GM18499 (cell line): Measurements from ENCODE around the gene CRIP1.
A peak's percentile ranks its signal among the peaks of the same experiment; 100 is the strongest.

Source experiments
- ATAC-seq: cut with Tn5 transposase; IDR thresholded peaks from one replicate; pipeline ENCODE4 v1.9.1; 2021; ENCODE audit warnings: moderate number of reproducible peaks; ENCODE audit not compliant: insufficient read depth, unreplicated experiment

Gene CRIP1

DNA sequence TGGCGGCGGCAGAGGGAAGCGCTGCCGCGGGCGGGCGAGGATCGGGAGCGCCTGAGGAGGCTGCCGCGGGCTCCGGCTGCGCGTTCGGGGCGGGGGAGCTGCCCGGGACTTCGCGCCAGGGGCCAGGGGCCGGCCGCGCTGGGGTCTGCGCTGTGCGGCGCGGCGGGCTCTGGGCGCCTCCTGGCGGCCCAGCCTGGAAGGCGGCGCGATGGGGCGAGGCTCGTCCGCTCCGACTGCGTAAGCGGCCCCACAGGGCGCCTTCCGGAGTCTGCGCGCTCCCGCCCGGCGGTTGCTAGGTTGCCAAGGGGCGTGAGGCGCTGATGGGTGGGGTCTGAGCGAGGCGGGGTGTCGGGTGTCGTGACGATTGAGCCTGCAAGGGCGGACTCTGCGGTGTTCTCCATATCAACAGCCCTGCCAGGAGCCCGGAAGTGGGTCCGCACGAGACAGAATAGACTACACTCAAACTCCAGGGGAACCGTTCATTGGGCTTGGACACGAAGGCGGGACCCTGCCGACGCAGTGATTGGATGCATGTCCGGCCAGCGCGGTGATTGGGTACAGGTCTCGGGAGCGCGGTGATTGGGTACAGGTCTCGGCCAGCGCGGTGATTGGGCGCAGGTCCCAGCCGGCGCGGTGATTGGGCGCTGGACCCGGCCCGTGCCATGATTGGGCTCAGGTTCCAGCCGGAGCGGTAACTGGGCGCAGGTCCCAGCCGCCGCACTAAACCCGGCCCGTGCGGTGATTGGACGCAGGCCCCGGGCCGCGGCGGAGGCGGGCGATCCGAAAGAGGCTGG is 4.1 kb downstream of the CRIP1 start, which contains the start of gene TEDC1:
Gene TEDC1 (plus strand): TSS at position 675 of the 794 bp plus-strand sequence. CDS start 130 bp downstream, outside the sequence.
- ATAC-seq = peak; percentile 65

GRCh38 chr14:105491366-105491973 is 4.8 kb downstream of the CRIP1 start:
- ATAC-seq = no peak

DNA sequence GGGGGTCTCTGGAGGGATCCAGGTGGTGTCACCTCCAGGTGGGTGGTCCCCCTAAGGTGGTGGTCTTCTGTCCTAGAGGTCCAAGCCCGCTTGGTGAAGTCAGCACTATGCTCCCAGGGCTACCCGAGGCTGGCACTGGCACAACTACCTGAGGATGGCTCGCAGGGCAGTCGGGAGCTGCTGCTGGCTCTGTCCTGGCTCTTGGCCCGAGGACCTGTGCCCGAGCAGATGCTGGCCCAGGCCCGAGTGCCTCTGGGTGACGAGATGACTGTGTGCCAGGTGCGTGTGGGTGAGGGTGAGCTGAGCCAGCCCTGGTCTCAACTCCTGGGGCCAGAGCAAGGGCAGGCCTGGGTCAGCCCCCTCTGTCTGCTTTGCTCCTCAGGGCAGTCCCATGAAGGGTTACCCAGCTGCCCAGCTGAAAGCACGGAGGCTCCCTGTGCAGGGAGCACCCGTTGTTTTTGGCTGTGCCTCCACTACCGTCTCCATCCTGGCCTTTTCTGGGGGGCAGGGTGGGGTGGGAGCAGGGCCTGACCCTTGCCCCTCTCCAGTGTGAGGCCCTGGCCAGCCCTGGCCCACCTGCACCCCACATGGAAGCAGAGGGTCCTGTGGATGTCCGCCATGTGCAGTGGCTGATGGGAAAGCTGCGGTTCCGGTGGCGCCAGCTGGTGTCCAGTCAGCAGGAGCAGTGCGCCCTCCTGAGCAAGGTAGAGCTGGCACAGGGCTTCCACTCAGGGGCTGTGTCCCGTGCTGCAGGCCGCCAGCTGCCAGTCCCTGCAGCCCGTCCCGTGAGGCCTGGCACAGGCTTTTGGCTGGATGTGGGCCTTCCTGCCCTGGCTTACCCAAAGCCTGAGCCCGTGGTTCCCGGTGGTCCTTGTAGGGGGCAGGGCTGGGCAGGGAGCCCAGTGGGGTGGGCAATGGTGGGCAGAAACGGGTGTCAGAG is 5.6 kb downstream of the CRIP1 start:
- ATAC-seq = no peak

DNA sequence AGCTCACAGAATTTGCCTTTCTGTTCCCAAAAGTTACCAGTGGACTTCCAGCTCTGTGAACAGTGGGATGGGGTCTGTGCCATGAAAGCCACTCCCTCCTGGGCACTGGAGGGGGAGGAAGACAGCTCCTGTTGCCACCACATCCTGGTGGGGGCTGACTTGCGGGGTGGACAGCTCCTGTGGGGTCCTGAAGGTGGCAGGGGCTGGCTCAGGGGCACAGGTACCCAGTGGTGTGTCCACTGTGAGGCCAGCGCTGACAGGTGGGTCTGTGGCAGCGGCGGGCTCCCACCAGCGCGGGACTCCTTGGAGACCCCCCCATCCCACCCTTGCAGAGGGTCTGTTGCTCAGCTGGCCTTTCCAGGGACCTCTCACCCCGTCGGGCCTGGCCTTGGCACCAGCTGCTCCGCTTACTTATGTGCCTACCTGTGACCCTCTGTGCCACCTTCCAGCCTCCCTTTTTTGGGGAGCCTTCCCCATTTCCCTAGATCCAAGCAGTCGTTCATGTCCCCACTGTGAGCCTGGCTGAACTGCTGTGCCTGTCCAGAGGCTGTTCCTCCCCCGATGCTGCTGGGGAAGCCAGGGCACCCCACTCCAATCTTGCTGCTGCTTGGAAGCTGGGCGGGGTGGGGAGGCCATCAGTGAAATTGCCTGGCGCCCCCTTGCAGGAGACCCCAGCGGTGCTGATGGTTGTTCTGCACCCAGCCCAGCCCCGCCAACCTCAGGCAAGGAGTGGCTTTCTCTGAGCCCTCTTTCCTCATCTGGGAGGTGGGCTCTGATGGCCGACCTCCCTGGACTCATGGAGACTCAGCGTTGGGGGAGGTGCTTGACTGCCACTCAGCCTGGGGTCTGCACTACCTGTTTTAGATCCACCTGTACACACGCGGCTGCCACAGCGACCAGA is 6.5 kb downstream of the CRIP1 start:
- ATAC-seq = no peak

DNA sequence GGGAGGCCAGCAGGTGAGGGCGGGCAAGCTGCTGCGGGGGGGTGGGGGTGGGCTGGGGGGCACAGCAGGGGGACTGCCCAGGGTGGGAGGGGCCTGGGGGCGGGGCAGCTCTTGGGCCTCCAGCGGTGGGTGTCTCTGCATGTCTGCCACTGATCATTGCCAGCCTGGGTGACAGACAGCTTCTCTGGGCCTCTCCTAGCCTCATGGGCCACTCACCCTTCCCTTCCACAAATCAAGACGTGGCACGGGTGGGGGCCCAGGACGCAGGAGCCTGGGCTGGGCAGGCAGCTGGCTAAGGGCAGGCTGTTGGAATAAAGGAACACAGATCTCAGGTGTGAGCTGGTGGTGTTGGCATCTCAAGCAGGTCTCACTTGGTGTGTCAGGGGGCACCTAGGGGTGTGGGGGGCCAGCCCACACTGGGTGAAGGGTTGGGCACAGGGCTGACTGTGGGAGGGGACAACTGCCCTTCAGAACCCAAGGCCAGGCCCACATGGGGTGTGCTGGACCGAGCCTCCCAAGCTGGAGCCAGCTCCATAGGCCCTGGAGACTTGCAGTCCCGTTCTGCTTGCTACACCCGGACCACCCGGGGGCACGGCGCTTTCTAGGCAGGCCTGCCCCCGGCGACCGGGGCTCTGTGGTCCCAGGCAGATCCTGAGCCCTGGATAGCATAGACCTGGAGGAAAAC is 7.4 kb downstream of the CRIP1 start:
- ATAC-seq = no peak

DNA sequence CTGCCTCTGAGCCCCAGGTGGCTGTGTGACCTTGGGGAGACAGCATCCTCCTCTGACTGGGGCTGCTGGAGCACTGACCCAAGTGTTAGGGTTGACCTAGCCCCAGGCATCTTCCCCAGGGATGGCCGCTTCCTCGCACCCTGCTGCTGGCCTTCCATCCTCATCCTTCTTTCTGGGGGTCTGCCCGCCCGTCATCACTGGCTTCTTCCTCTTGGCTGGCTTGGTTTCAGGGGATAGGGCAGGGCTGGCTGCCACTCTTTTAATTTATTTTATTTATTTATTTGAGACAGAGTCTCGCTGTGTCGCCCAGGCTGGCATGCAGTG is 7.9 kb downstream of the CRIP1 start:
- ATAC-seq = no peak

DNA sequence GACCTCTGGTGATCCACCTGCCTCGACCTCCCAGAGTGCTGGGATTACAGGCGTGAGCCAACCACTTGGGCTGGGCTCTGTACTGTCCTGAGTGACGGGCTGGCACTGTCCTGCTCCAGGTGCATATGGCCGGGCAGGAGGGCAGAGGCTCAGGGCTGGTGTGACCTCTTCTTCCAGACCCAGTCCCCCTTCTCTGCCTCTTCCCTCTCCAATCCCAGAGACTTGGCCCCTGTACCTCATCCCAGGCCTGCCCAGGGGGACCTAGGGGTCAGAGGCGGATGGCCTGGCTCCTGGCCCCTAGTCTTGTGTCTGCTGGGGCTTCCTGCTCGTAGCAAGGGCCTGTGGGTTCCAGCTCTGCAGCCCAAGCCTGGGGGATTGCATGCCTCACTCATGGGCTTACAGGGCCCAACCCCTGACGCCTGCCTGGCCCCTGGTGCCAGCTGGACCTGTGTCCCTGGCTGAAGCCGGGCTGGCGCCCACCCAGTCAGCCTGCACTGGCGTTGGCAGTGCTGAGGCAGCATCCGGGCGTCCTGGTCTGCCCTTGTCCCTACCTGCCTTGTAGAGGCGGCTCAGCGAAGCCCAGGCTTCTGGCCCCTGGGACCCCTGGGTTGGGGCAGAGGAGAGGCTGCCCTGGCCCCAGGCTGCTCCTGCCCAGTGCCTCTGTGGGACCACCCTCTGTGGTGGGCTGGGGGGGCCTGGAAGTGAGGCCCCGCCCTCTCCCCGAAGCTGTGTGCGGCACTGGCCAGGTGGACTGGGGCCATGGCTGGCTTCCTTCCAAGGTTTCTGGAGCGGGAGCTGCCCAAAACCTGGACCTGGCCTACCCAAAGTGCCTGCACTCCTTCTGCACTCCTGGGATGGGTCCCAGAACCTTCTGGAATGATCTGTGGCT is 8.7 kb downstream of the CRIP1 start:
- no peak for ATAC-seq

GRCh38 chr14:105495990-105496830 is 9.5 kb downstream of the CRIP1 start:
- no peak for ATAC-seq

GRCh38 chr14:105496831-105497591 is 10.3 kb downstream of the CRIP1 start:
- ATAC-seq = no peak

- no peak for ATAC-seq
These were observed 11.2 kb downstream of the CRIP1 start for GRCh38 chr14:105497671-105498429.

DNA sequence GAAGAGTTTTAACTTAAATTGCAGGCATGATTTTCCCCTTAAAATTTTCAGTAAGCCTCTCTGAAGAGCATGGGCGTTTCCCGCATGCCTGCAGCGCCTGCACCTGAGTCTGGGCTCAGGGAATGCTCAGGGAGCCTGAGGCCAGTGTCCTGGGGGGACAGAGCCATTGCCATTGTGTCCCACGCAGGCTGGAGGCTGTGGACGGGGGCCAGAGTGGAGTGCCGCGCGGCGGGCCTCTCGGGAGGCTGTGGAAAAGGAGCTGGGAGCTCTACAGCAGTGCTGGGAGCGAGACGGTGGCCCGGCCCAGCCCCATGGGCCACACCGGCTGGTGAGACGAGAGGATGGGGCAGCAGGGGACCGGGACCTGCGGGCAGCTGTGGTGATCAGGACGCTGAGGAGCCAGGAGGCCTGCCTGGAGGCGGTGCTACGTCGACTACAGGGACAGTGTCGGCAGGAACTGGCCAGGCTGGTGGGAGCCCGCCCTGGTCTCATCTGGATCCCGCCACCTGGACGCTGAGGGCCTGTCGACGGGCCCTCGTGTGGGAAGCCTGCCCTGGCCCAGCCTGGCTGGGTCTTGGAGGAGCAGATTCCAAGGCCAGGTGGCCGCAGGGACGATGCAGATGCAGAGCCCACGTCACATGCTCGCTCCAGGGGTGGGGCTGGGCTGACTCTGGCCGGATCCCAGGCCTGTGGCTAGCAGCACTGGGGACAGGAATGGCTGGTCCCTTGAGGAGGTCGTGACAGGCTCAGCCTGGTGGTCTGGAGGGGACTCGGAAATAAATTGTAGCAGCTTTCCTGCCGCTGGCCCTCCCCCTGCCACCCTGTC is 12.0 kb downstream of the CRIP1 start:
- no peak for ATAC-seq

- ATAC-seq = no peak
These were observed 12.8 kb downstream of the CRIP1 start for GRCh38 chr14:105499256-105500035.

DNA sequence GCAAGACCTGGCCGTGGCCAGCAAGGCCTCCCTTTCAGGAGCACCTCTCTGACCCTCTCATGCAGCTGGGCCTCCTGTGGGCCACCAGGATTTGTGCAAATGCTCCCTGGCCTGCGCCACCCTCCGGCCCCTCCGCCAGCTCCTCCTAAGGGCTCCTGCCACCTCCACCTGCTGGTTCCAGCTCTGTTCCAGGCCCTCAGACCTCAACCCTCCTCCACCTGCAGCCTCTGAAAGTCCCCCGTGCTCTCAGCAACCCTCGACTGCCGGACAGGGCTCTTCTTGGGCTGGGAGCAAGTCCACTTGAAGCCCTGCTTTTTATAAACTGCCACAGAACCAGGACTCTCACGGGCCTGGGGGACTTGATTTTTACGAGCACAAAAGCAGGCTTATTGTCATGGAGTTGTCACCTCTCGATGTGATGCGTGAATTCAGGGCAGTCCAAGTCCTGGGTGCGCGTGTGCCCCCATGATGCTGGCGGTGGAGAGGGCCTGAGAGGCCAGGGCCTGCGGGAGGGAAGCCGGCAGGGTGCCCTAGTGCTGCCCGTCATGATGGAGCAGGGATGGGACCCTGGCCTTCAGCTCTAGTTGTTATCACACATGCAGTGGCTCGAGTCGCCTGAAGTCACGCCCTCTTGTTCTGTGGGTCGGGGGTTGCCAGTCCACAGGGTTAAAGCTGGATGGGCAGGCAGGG is 13.5 kb downstream of the CRIP1 start:
- no peak for ATAC-seq

DNA sequence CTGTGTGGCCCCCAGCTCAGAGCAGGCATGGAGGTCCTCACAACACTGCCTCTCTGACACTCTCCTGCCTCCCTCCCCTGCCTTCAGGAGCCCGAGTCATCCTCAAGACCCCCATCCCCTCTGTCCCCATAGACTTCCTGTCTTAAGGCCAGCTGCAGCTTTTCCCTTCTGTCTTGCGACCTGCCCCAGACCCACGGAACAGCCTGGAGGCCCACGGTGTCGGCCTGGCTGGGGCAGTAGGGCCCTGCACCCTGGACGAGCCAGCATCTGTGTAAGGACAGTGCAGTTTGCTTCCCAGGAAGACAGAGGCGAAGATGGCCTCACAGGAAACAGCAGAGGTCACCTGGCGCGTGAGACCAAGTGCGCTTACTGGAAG is 14.0 kb downstream of the CRIP1 start:
- no peak for ATAC-seq
